GM23248 (cell line): ENCODE results near the gene MBNL3. TPM values are rescaled to one million over a fixed set of nuclear protein-coding genes. Genes with fewer than 3 reads are reported as not detected.
A peak's percentile ranks its signal among the peaks of the same experiment; 100 is the strongest.

Experiments
- DNase-seq: peaks from one replicate; pipeline ENCODE4 v3.0.0-alpha.2; 2015
- H2AFZ ChIP-seq: fragments of 200-600 bp; sonication (generic); 2 replicates; pipeline ENCODE4 v1.6.1; 2016; ENCODE audit warnings: antibody characterized with exemption
- H3F3A ChIP-seq: fragments of 200-600 bp; sonication (generic); 2 replicates; pipeline ENCODE4 v1.6.1; 2016; ENCODE audit warnings: mild to moderate bottlenecking, antibody characterized with exemption, mixed run types; ENCODE audit not compliant: insufficient read depth
- H3K27ac ChIP-seq: fragments of 200-600 bp; sonication (generic); 2 replicates; pipeline ENCODE4 v1.5.1; 2016; ENCODE audit warnings: mild to moderate bottlenecking
- H3K27me3 ChIP-seq: fragments of 200-600 bp; sonication (generic); replicated peaks from 2 replicates; pipeline ENCODE4 v1.6.1; 2016; ENCODE audit warnings: mild to moderate bottlenecking; ENCODE audit not compliant: insufficient read depth
- H3K36me3 ChIP-seq: fragments of 200-600 bp; sonication (generic); 2 replicates; pipeline ENCODE4 v1.6.1; 2016; ENCODE audit warnings: low read depth, mild to moderate bottlenecking
- H3K4me1 ChIP-seq: fragments of 200-600 bp; sonication (generic); 2 replicates; pipeline ENCODE4 v1.6.1; 2016; ENCODE audit warnings: mild to moderate bottlenecking; ENCODE audit not compliant: insufficient read depth
- H3K4me2 ChIP-seq: fragments of 200-600 bp; sonication (generic); one replicate; pipeline ENCODE4 v1.6.1; 2016; ENCODE audit warnings: mild to moderate bottlenecking; ENCODE audit not compliant: unreplicated experiment
- H3K4me3 ChIP-seq: fragments of 200-600 bp; sonication (generic); 2 replicates; pipeline ENCODE4 v1.5.1; 2016; ENCODE audit warnings: mild to moderate bottlenecking
- H3K79me2 ChIP-seq: fragments of 200-600 bp; sonication (generic); 2 replicates; pipeline ENCODE4 v1.6.1; 2016; ENCODE audit warnings: mild to moderate bottlenecking; ENCODE audit not compliant: insufficient read depth
- H3K9ac ChIP-seq: fragments of 200-600 bp; sonication (generic); 2 replicates; pipeline ENCODE4 v1.6.1; 2016; ENCODE audit warnings: mild to moderate bottlenecking
- H3K9me2 ChIP-seq: fragments of 200-600 bp; sonication (generic); 2 replicates; pipeline ENCODE4 v1.6.1; 2016; ENCODE audit warnings: mixed run types, mild to moderate bottlenecking, moderate library complexity; ENCODE audit not compliant: insufficient read depth
- H3K9me3 ChIP-seq: fragments of 200-600 bp; sonication (generic); one replicate; pipeline ENCODE4 v1.6.1; 2017; ENCODE audit warnings: low read depth
- H4K20me1 ChIP-seq: fragments of 200-600 bp; sonication (generic); 2 replicates; pipeline ENCODE4 v1.6.0; 2016; ENCODE audit not compliant: insufficient read depth
- EZH2 ChIP-seq: fragments of 200-600 bp; sonication (generic); IDR thresholded peaks from 2 replicates; pipeline ENCODE4 v1.6.1; 2018; ENCODE audit warnings: antibody characterized with exemption, mild to moderate bottlenecking; ENCODE audit not compliant: insufficient read depth, poor library complexity, severe bottlenecking
- EZH2phosphoT487 ChIP-seq: fragments of 200-600 bp; sonication (generic); IDR thresholded peaks from 2 replicates; pipeline ENCODE4 v1.6.1; 2018; ENCODE audit warnings: antibody characterized with exemption, moderate library complexity, mild to moderate bottlenecking, low read depth; ENCODE audit not compliant: insufficient read depth
- WGBS, 2 experiments: methylation state at CpG; one replicate each; pipeline ENCODE4 v1.1.6; 2015 to 2017; ENCODE audit warnings: low lambda C conversion rate in 2 of 2, low coverage in 1 of 2; ENCODE audit errors: missing lambda C conversion rate in 2 of 2; 5-methylcytosine and 5-hydroxymethylcytosine counted together
- in situ Hi-C: fragments of 300-500 bp; cut with MboI; formaldehyde crosslinking; loops from 2 replicates; pipeline ENCODE4 v1.15.0; 2020
- polyA plus RNA-seq: library from polyadenylated mRNA; unstranded; fragments of >200 nt; fragmentation: Nextera tagmentation; extraction: Ambion mirVana; gene quantifications from 2 replicates; pipeline ENCODE4 v1.2.1, GENCODE V29; 2016
- total RNA-seq: library from RNA; depleted of rRNA; stranded (reverse); fragments of >200 nt; shearing (Covaris generic); gene quantifications from 2 replicates; pipeline ENCODE4 v1.2.3, GENCODE V29; 2014

Gene MBNL3
- total and polyA plus RNA-seq, 2 experiments from 2014 or later, result 0.88 to 2.4 TPM

DNA sequence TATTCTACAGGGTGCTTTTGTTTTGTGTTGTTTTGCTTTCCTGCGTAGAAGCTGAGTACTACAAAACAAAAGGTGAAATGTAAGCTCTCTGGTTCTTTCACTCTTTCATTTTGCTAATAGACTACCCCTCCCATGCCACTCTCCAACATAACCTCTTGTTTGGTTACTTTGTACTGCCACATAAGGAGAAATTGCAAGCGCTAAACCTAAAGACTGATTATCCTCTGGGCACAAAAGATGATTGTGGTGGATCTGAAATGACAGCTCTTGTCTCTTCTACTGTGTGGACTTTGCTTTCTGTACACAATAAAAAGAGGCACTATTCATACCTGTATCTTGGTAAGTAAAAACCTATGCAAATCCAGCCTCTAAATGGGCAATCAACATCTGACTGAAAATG, 5.3 kb downstream of the MBNL3 start:
- in situ Hi-C loops, result no loop called here
- WGBS, 2 experiments, result 98 to 100% methylated on average over 2 of the region's 2 CpGs
- no peak overlapping the region for H3K27ac ChIP-seq

GRCh38 chrX:132482632-132483031, 6.2 kb downstream of the MBNL3 start:
- peaks cover 11% of the 10 kb centered on the region for H3K4me1 ChIP-seq
- 96% methylated on average over 4 of the region's 4 CpGs for WGBS, 2 experiments
- peaks cover 8% of the 10 kb centered on the region; the same call in 1 of the 2 replicates for H3F3A ChIP-seq
- in situ Hi-C loops, result no loop called here
- no peaks in the 10 kb centered on the region for H3K9me2 ChIP-seq
- no peaks in the 10 kb centered on the region for H3K36me3 ChIP-seq
- no peak overlapping the region for H3K9ac ChIP-seq
- DNase-seq, result no peak
- TF ChIP-seq EZH2phosphoT487 (no peak), EZH2 (no peak)
- H3K27ac ChIP-seq, result no peak overlapping the region
- H2AFZ ChIP-seq, result no peak overlapping the region
- H3K4me2 ChIP-seq, result no peak overlapping the region
- no peaks in the 10 kb centered on the region for H3K9me3 ChIP-seq
- no peaks in the 10 kb centered on the region for H3K27me3 ChIP-seq
- H4K20me1 ChIP-seq, result no peaks in the 10 kb centered on the region
- no peaks in the 10 kb centered on the region for H3K79me2 ChIP-seq
- no peak overlapping the region for H3K4me3 ChIP-seq

More for the DNA sequence above, 5.3 kb downstream of the MBNL3 start:
- Histone ChIP-seq H3K9ac (no peak overlapping the region), H3K4me1 (peaks cover 15% of the 10 kb centered on the region), H3K79me2 (no peaks in the 10 kb centered on the region), H3K4me3 (no peak overlapping the region), H3F3A (peaks cover 8% of the 10 kb centered on the region; the same call in 1 of the 2 replicates), H3K27me3 (no peaks in the 10 kb centered on the region), H3K36me3 (no peaks in the 10 kb centered on the region), H3K9me3 (no peaks in the 10 kb centered on the region), H3K9me2 (no peaks in the 10 kb centered on the region), H2AFZ (no peak overlapping the region), H3K4me2 (no peak overlapping the region), H4K20me1 (no peaks in the 10 kb centered on the region)
- no peak for TF ChIP-seq EZH2
- TF ChIP-seq EZH2phosphoT487, result no peak
- no peak for DNase-seq

GRCh38 chrX:132481449-132481848, 7.4 kb downstream of the MBNL3 start:
- no peaks in the 10 kb centered on the region for H4K20me1 ChIP-seq
- 100% methylated on average over 1 of the region's 1 CpG for WGBS, 2 experiments
- H3K79me2 ChIP-seq, result no peaks in the 10 kb centered on the region
- peaks cover 11% of the 10 kb centered on the region for H3K4me1 ChIP-seq
- H3K9me3 ChIP-seq, result no peaks in the 10 kb centered on the region
- H3K27me3 ChIP-seq, result no peaks in the 10 kb centered on the region
- no peak overlapping the region for H3K4me3 ChIP-seq
- in situ Hi-C loops, result no loop called here
- H3K9me2 ChIP-seq, result no peaks in the 10 kb centered on the region
- H3K4me2 ChIP-seq, result peak overlapping the region; percentile 75
- peak overlapping the region; percentile 82 for H2AFZ ChIP-seq
- peaks cover 8% of the 10 kb centered on the region; the same call in 1 of the 2 replicates for H3F3A ChIP-seq
- H3K27ac ChIP-seq, result no peak overlapping the region
- no peak for TF ChIP-seq EZH2phosphoT487
- no peak for TF ChIP-seq EZH2
- DNase-seq, result no peak
- no peaks in the 10 kb centered on the region for H3K36me3 ChIP-seq
- peak overlapping the region; percentile 46; the same call in 1 of the 2 replicates for H3K9ac ChIP-seq

DNA sequence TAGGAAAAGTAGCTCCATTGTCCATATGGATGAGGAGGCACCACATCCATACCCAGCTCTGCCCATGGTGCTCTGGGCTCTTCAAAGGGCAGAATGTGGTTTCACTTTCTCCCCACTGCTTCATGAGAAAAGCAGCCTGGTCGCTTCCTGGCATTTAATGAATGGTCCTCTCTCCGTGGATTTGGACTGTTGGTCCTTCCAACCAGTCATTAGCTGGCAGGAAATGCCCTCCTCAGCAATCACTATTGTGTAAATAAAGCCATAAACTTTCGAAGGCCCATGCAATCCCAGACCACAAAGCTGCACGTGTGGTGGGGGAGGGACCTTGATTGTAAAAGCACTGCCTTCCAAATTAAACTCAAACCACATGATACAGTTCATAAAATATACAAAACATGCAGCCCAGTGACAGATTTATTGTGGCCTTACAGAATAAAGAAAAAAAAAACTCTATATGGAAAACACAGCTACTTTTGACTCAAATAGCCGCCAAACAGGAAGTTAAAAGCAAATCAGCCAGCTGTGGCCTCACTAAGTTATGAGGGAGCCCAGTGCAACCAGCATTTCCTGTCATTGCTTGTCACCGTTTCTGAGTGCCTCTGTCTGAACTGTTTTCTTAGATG, 8.1 kb downstream of the MBNL3 start:
- peak overlapping the region; percentile 46 for H3K9ac ChIP-seq
- peaks cover 8% of the 10 kb centered on the region; the same call in 1 of the 2 replicates for H3F3A ChIP-seq
- H3K27me3 ChIP-seq, result no peaks in the 10 kb centered on the region
- H3K27ac ChIP-seq, result peak overlapping the region; percentile 56
- H4K20me1 ChIP-seq, result no peaks in the 10 kb centered on the region
- in situ Hi-C loops, result no loop called here
- H3K4me2 ChIP-seq, result peak overlapping the region; percentile 75
- H3K9me3 ChIP-seq, result no peaks in the 10 kb centered on the region
- H3K36me3 ChIP-seq, result no peaks in the 10 kb centered on the region
- no peak for TF ChIP-seq EZH2phosphoT487
- TF ChIP-seq EZH2, result no peak
- peak; percentile 58 for DNase-seq
- no peaks in the 10 kb centered on the region for H3K9me2 ChIP-seq
- peaks cover 11% of the 10 kb centered on the region for H3K4me1 ChIP-seq
- H3K79me2 ChIP-seq, result no peaks in the 10 kb centered on the region
- peak overlapping the region; percentile 82 for H2AFZ ChIP-seq
- peak overlapping the region; percentile 61 for H3K4me3 ChIP-seq
- 0% methylated on average over 6 of the region's 6 CpGs for WGBS, 2 experiments
